Mucosa of descending colon (tissue), 3 donors: ENCODE data around the gene TBXAS1. TPM values are rescaled to one million over a fixed set of nuclear protein-coding genes. Genes with fewer than 3 reads are reported as not detected.
A peak's percentile ranks its signal among the peaks of the same experiment; 100 is the strongest.

Source experiments
- ATAC-seq: fragments of 200-7000 bp; cut with Tn5 transposase; one replicate; pipeline ENCODE4 v1.9.1; 2020; ENCODE audit warnings: mild to moderate bottlenecking, moderate library complexity
- DNase-seq, 3 donors: peaks; one replicate each; pipeline ENCODE4 v3.0.0-alpha.2; 2020
- H3K36me3 ChIP-seq: fragments of 200-600 bp; one replicate; pipeline ENCODE4 v1.8.0; 2021; ENCODE audit warnings: low read depth, mild to moderate bottlenecking
- H3K4me1 ChIP-seq: fragments of 200-600 bp; one replicate; pipeline ENCODE4 v1.8.0; 2021; ENCODE audit warnings: low read depth, mild to moderate bottlenecking
- H3K4me3 ChIP-seq: fragments of 200-600 bp; one replicate; pipeline ENCODE4 v1.8.0; 2021; ENCODE audit warnings: mild to moderate bottlenecking
- H3K9me3 ChIP-seq: fragments of 200-600 bp; one replicate; pipeline ENCODE4 v1.8.0; 2021; ENCODE audit warnings: mild to moderate bottlenecking
- intact Hi-C, 2 donors: fragments of 100-400 bp; cut with DNase I in 1 of 2; cut with micrococcal nuclease in 1 of 2; formaldehyde crosslinking; loops; one replicate each; pipeline versions ENCODE4 v1.11.0 to v1.11.1; 2022; cut with DNase I, micrococcal nuclease
- total RNA-seq, 3 donors: library from RNA; stranded (reverse); fragmentation: NEBNext Ultra II Directional in 2 of 3; extraction: Animal tissue kit (Norgen Biotek cat#: 25700) in 2 of 3; gene quantifications; one replicate each; pipeline versions ENCODE4 v1.2.1 to v1.2.4, GENCODE V29; 2021 to 2023
- TF ChIP-seq, protein P1 (sequence below): fragments of 200-600 bp; IDR thresholded peaks from one replicate; pipeline ENCODE4 v1.8.0; 2022; ENCODE audit warnings: antibody characterized with exemption, mild to moderate bottlenecking
- donor health status: DM: no; HTN: no; CAD: no; lungs with moderate emphysema.
- donor health status: DM: no; HTN: no; CAD: no.
- donor health status: DM: no; HTN: yes; CAD: no.

TBXAS1 gene
- total RNA-seq, 3 donors from 2014 or later, result 9.4 to 15.6 (median 9.7) TPM

- TF ChIP-seq, protein P1, sequence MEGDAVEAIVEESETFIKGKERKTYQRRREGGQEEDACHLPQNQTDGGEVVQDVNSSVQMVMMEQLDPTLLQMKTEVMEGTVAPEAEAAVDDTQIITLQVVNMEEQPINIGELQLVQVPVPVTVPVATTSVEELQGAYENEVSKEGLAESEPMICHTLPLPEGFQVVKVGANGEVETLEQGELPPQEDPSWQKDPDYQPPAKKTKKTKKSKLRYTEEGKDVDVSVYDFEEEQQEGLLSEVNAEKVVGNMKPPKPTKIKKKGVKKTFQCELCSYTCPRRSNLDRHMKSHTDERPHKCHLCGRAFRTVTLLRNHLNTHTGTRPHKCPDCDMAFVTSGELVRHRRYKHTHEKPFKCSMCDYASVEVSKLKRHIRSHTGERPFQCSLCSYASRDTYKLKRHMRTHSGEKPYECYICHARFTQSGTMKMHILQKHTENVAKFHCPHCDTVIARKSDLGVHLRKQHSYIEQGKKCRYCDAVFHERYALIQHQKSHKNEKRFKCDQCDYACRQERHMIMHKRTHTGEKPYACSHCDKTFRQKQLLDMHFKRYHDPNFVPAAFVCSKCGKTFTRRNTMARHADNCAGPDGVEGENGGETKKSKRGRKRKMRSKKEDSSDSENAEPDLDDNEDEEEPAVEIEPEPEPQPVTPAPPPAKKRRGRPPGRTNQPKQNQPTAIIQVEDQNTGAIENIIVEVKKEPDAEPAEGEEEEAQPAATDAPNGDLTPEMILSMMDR, result no peak
- intact Hi-C loops, result no loop called here
- peak; percentile 43 for ATAC-seq
- Histone ChIP-seq H3K36me3 (no peaks in the 10 kb centered on the region), H3K9me3 (no peaks in the 10 kb centered on the region), H3K4me1 (peaks cover 3% of the 10 kb centered on the region), H3K4me3 (no peak overlapping the region)
- no peak for DNase-seq
These were observed 24.6 kb downstream of the TBXAS1 start for GRCh38 chr7:139853506-139854123.

DNA sequence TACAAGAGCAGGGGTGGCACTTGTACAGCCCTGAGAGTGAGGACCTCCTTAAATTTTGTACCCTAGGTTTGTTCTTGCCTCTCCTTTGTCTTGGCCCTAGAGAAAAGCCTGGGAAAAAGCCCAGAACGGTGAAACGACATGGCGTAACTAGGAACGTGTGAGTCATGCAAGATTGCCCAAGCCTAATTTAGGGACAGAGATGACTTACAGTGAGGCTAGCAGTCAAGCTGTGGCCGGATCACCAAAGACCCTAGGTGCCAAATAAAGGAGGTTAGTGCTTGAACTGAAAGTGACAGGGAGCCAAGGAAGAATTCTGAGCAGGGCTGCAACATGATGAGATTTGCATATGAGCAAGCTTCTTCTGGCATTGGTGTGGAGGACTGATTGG lies 25.1 kb downstream of the TBXAS1 start:
- Histone ChIP-seq H3K4me3 (no peak overlapping the region), H3K9me3 (no peaks in the 10 kb centered on the region), H3K4me1 (peaks cover 3% of the 10 kb centered on the region), H3K36me3 (no peaks in the 10 kb centered on the region)
- TF ChIP-seq, protein P1, result no peak
- ATAC-seq (peak; percentile 51), DNase-seq (no peak)
- intact Hi-C loops, result no loop called here

- H3K36me3 ChIP-seq, result no peaks in the 10 kb centered on the region
- no peak for DNase-seq
- no peak overlapping the region for H3K4me3 ChIP-seq
- TF ChIP-seq, protein P1, result no peak
- intact Hi-C loops, result no loop called here
- peaks cover 3% of the 10 kb centered on the region for H3K4me1 ChIP-seq
- no peaks in the 10 kb centered on the region for H3K9me3 ChIP-seq
- ATAC-seq, result no peak
These were observed 25.9 kb downstream of the TBXAS1 start for GRCh38 chr7:139854803-139855497.

- Histone ChIP-seq H3K4me3 (no peak overlapping the region), H3K4me1 (peaks cover 3% of the 10 kb centered on the region), H3K36me3 (no peaks in the 10 kb centered on the region), H3K9me3 (no peaks in the 10 kb centered on the region)
- TF ChIP-seq, protein P1, result no peak
- DNase-seq, result no peak
- intact Hi-C loops, result no loop called here
- peak; percentile 68 for ATAC-seq
These were observed 26.6 kb downstream of the TBXAS1 start for GRCh38 chr7:139855498-139856270.

DNA sequence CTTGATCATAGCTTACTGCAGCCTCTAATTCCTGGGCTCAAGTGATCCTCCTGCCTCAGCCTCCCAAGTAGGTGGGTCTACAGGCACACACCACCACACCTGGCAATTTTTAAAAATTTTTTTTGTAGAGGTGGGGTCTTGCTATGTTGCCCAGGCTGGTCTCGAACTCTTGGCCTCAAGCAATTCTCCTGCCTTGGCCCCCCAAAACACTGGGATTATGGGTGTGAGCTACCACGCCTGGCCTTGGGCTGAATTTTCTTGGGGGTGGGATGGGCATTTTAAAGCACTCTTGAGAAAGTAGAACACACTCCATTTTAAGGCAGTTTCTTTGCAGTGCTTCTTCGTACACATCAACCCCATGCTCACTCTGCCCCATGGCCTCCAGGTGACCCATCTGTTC lies 28.7 kb downstream of the TBXAS1 start:
- intact Hi-C loops, result no loop called here
- DNase-seq (no peak), ATAC-seq (no peak)
- H3K36me3 ChIP-seq, result no peaks in the 10 kb centered on the region
- no peak overlapping the region for H3K4me3 ChIP-seq
- no peaks in the 10 kb centered on the region for H3K9me3 ChIP-seq
- H3K4me1 ChIP-seq, result peaks cover 3% of the 10 kb centered on the region
- TF ChIP-seq, protein P1, result no peak
